K562 (cell line): ENCODE measurements around the gene RAB6B. TPM values are rescaled to one million over a fixed set of nuclear protein-coding genes. Genes with fewer than 3 reads are reported as not detected.
A peak's percentile ranks its signal among the peaks of the same experiment; 100 is the strongest.

Experiments
- ATAC-seq: fragments of 200-7000 bp; cut with Tn5 transposase; 3 replicates; pipeline ENCODE4 v1.9.1; 2020; ENCODE audit warnings: moderate library complexity
- BruUV-seq: library from RNA; stranded (reverse); fragments of 400-500 nt; replicated peaks from 2 replicates; lab custom pipeline; 2021; lab: Mats Ljungman, UMichigan
- CTCF ChIA-PET: fragments of 300-600 bp; formaldehyde crosslinking; extraction: SDS; loops from one replicate; lab custom pipeline; 2021; ENCODE audit warnings: low intra/inter-chr PET ratio; lab: Yijun Ruan, JAX
- POLR2A ChIA-PET: fragments of 300-600, 350-650 bp; sonication (Branson Sonifier 250); formaldehyde crosslinking; extraction: SDS; loops from one replicate; lab custom pipeline; 2021; ENCODE audit warnings: antibody characterized with exemption, inconsistent platforms; lab: Yijun Ruan, JAX
- DNase-seq, 4 experiments: peaks; one replicate each; pipeline versions ENCODE4 v3.0.0 to v3.0.0-alpha.2; 2011 to 2018; ENCODE audit warnings: low spot score in 3 of 4, mixed read lengths in 3 of 4; ENCODE audit errors: extremely low read depth in 1 of 4
- FAIRE-seq: peaks from 2 replicates; lab custom pipeline; 2011; peaks lifted over from hg19 to GRCh38; lab: Jason Lieb, UNC
- H2AFZ ChIP-seq: 2 replicates; pipeline ENCODE4 v1.6.0; 2011; ENCODE audit warnings: low read depth, low read length, control low read depth, inconsistent platforms
- H3K27ac ChIP-seq: fragments of 200-600 bp; 3 replicates; pipeline ENCODE4 v1.8.0; 2011; ENCODE audit warnings: low read depth, mild to moderate bottlenecking, control low read depth, inconsistent platforms, low read length, moderate library complexity, mixed read lengths; ENCODE audit errors: extremely low read depth
- H3K27me3 ChIP-seq, 2 experiments: fragments of 300-600 bp in 1 of 2; 2 replicates in 1 of 2; 3 replicates in 1 of 2; pipeline versions ENCODE4 v1.6.0 to v1.8.0; 2011; ENCODE audit warnings: inconsistent platforms in 2 of 2, low read length in 2 of 2, mild to moderate bottlenecking in 1 of 2, mixed read lengths in 1 of 2, moderate library complexity in 1 of 2; ENCODE audit not compliant: control insufficient read depth in 2 of 2, insufficient read depth in 2 of 2
- H3K36me3 ChIP-seq: fragments of 300-600 bp; 3 replicates; pipeline ENCODE4 v1.8.0; 2011; ENCODE audit warnings: mild to moderate bottlenecking, low read length, inconsistent platforms; ENCODE audit not compliant: control insufficient read depth, insufficient read depth
- H3K4me1 ChIP-seq, 2 experiments: fragments of 200-600 bp in 1 of 2; replicated peaks in 1 of 2; 2 replicates in 1 of 2; 3 replicates in 1 of 2; pipeline versions ENCODE4 v1.5.1 to v1.8.0; 2011; ENCODE audit warnings: inconsistent platforms in 2 of 2, low read length in 2 of 2, mild to moderate bottlenecking in 1 of 2, mixed read lengths in 1 of 2, moderate library complexity in 1 of 2; ENCODE audit not compliant: control insufficient read depth in 2 of 2, insufficient read depth in 2 of 2
- H3K4me2 ChIP-seq: 2 replicates; pipeline ENCODE4 v1.6.1; 2011; ENCODE audit warnings: low read length, control low read depth, inconsistent platforms, mixed read lengths; ENCODE audit not compliant: insufficient read depth
- H3K4me3 ChIP-seq: fragments of 200-600 bp; sonication (generic), shearing (Covaris generic); 2 replicates; pipeline ENCODE4 v1.5.1; 2016; ENCODE audit warnings: control low read depth, inconsistent platforms
- H3K79me2 ChIP-seq: fragments of 200-600 bp; 3 replicates; pipeline ENCODE4 v1.8.0; 2011; ENCODE audit warnings: low read length, inconsistent platforms; ENCODE audit not compliant: control insufficient read depth, insufficient read depth
- H3K9ac ChIP-seq, 2 experiments: 2 replicates each; pipeline versions ENCODE4 v1.6.0 to v1.6.1; 2011; ENCODE audit warnings: low read depth in 2 of 2, low read length in 2 of 2, control low read depth in 1 of 2, inconsistent platforms in 1 of 2, mild to moderate bottlenecking in 1 of 2, mixed read lengths in 1 of 2; ENCODE audit not compliant: insufficient read depth in 1 of 2
- H3K9me1 ChIP-seq: one replicate; pipeline ENCODE4 v1.6.0; 2011; ENCODE audit warnings: inconsistent platforms, mild to moderate bottlenecking, low read length, moderate library complexity; ENCODE audit not compliant: control insufficient read depth, insufficient read depth
- H3K9me3 ChIP-seq: replicated peaks from 2 replicates; pipeline ENCODE4 v1.5.1; 2011; ENCODE audit warnings: low read depth, low read length, inconsistent platforms; ENCODE audit not compliant: control insufficient read depth, insufficient read depth
- H4K20me1 ChIP-seq: replicated peaks from 2 replicates; pipeline ENCODE4 v1.6.1; 2011; ENCODE audit warnings: low read length, inconsistent platforms, mixed read lengths; ENCODE audit not compliant: control insufficient read depth, insufficient read depth
- BRD4 ChIP-seq: fragments of 200-600 bp; sonication (generic); IDR thresholded peaks from 2 replicates; pipeline ENCODE4 v1.6.1; 2017; ENCODE audit warnings: inconsistent platforms
- FOS ChIP-seq: IDR thresholded peaks from 3 replicates; pipeline ENCODE4 v1.6.1; 2011; ENCODE audit not compliant: insufficient read length; ENCODE audit errors: extremely low read depth
- HMGN3 ChIP-seq: IDR thresholded peaks from 2 replicates; pipeline ENCODE4 v1.6.1; 2011; ENCODE audit warnings: borderline replicate concordance, low read depth, mild to moderate bottlenecking, mixed read lengths, low read length; ENCODE audit not compliant: insufficient read length; ENCODE audit errors: extremely low read depth
- HMGXB4 ChIP-seq: sonication (generic); formaldehyde crosslinking; IDR thresholded peaks from 2 replicates; pipeline ENCODE4 v1.8.1; 2023; ENCODE audit warnings: mild to moderate bottlenecking, missing genetic modification reagents
- HNRNPH1 ChIP-seq: fragments of 200-400 bp; formaldehyde crosslinking; optimal IDR thresholded peaks from 2 replicates; pipeline ENCODE3; 2017; ENCODE audit warnings: low read depth, mild to moderate bottlenecking, low read length, moderate library complexity
- ILK ChIP-seq: fragments of 450-650 bp; IDR thresholded peaks from 2 replicates; pipeline ENCODE4 v1.6.1; 2016; ENCODE audit warnings: missing genetic modification characterization, low read depth, mild to moderate bottlenecking, missing compliant biosample characterization, moderate library complexity, borderline replicate concordance
- MYNN ChIP-seq, 2 experiments: sonication (generic); formaldehyde crosslinking in 1 of 2; IDR thresholded peaks; 2 replicates each; pipeline versions ENCODE4 v1.5.0 to v1.6.1; 2016 to 2020; ENCODE audit warnings: antibody characterized with exemption in 1 of 2, missing genetic modification reagents in 1 of 2
- NKRF ChIP-seq: fragments of 450-650 bp; IDR thresholded peaks from 2 replicates; pipeline ENCODE4 v1.6.1; 2016; ENCODE audit warnings: borderline replicate concordance
- PCBP1 ChIP-seq: fragments of 200-400 bp; formaldehyde crosslinking; IDR thresholded peaks from 2 replicates; pipeline ENCODE4 v1.6.1; 2018; ENCODE audit warnings: mild to moderate bottlenecking, low read depth, low read length; ENCODE audit not compliant: poor library complexity, severe bottlenecking
- RAD21 ChIP-seq, 2 experiments: fragments of 250-450 bp in 1 of 2; fragments of 450-650 bp in 1 of 2; sonication (Bioruptor Pico) in 1 of 2; formaldehyde crosslinking in 1 of 2; IDR thresholded peaks in 1 of 2; conservative IDR thresholded peaks in 1 of 2; 2 replicates each; pipeline versions ENCODE4 v1.4.0 to v1.8.0; 2020 to 2022; ENCODE audit warnings: mild to moderate bottlenecking in 2 of 2, moderate library complexity in 1 of 2
- SMC3 ChIP-seq: conservative IDR thresholded peaks from 2 replicates; pipeline ENCODE4 v1.6.1; 2011; ENCODE audit warnings: low read depth, low read length, improper control_type of control experiment; ENCODE audit not compliant: insufficient read depth
- SREBF2 ChIP-seq: sonication (generic); formaldehyde crosslinking; IDR thresholded peaks from 2 replicates; pipeline ENCODE4 v1.4.0; 2020; ENCODE audit warnings: mild to moderate bottlenecking, missing genetic modification reagents
- TAL1 ChIP-seq: fragments of 450-650 bp; IDR thresholded peaks from 2 replicates; pipeline ENCODE4 v1.6.1; 2016; ENCODE audit warnings: mild to moderate bottlenecking
- U2AF2 ChIP-seq: fragments of 200-400 bp; formaldehyde crosslinking; optimal IDR thresholded peaks from 2 replicates; pipeline ENCODE3; 2017; ENCODE audit warnings: low read depth, mild to moderate bottlenecking, low read length
- ZNF354B ChIP-seq: fragments of 250-450 bp; sonication (Bioruptor Pico); IDR thresholded peaks from 2 replicates; pipeline ENCODE4 v1.4.0; 2020
- ZNF583 ChIP-seq: fragments of 250-450 bp; sonication (Bioruptor Pico); IDR thresholded peaks from 2 replicates; pipeline ENCODE4 v1.4.0; 2020
- ZNF696 ChIP-seq: fragments of 250-450 bp; sonication (Bioruptor Pico); conservative IDR thresholded peaks from 2 replicates; pipeline ENCODE4 v1.4.0; 2020; ENCODE audit warnings: mild to moderate bottlenecking, moderate library complexity
- WGBS: fragments of 100-300 bp; shearing (Covaris generic); methylation state at CpG from one replicate; pipeline ENCODE4 v1.1.6; 2016; ENCODE audit warnings: low coverage, mixed read lengths; ENCODE audit not compliant: insufficient coverage; ENCODE audit errors: missing lambda C conversion rate; 5-methylcytosine and 5-hydroxymethylcytosine counted together
- in situ Hi-C: fragments of 300-500 bp; cut with MboI; formaldehyde crosslinking; loops from 4 replicates; pipeline ENCODE4 v1.15.0; 2018; ENCODE audit warnings: inconsistent platforms, mixed read lengths
- intact Hi-C: fragments of 100-400 bp; cut with micrococcal nuclease; formaldehyde crosslinking; loops from 2 replicates; pipeline ENCODE4 v1.14.2; 2022
- polyA plus RNA-seq, 8 experiments: library from polyadenylated mRNA; depleted of rRNA in 4 of 8; stranded (reverse) in 5 of 8; unstranded in 3 of 8; fragments of >200 nt; fragmentation: Nextera tagmentation in 2 of 8; fragmentation: Illumina TruSeq in 1 of 8; extraction: Ambion mirVana in 2 of 8; extraction: Trizol in 1 of 8; gene quantifications; 2 replicates each; pipeline versions ENCODE4 v1.2.1 to v1.2.3, GENCODE V29; 2011 to 2014; ENCODE audit warnings: inconsistent platforms in 1 of 8, missing spikeins in 1 of 8
- total RNA-seq, 7 experiments: library from RNA; depleted of rRNA in 6 of 7; stranded (reverse); fragments of >200 nt in 6 of 7; fragmentation: Illumina TruSeq in 2 of 7; extraction: Trizol in 2 of 7; gene quantifications; 2 replicates each; pipeline versions ENCODE4 v1.2.1 to v1.2.3, GENCODE V29; 2011 to 2021; ENCODE audit warnings: low replicate concordance in 1 of 7

Gene RAB6B
- total and polyA plus RNA-seq, 9 of the 15 experiments (the other 6 are each of a cell fraction or from before 2014, with no cell fraction given): 0.60 to 18.1 (median 1.5) TPM

GRCh38 chr3:133930341-133930933, 34.8 kb upstream of the RAB6B start:
- DNase-seq (peak; percentile 26 to 53 (median 33)), ATAC-seq (peak; percentile 48; the same call in 2 of the 3 replicates), FAIRE-seq (peak; percentile 71)
- H2AFZ ChIP-seq: no peak overlapping the region
- no peak overlapping the region for H3K4me2 ChIP-seq
- BruUV-seq: no TSS peak
- ChIA-PET CTCF (interaction anchor here (0.5 to 3.3 kb wide), 4 partner anchors 108 to 543 kb away, joined by 4 to 13 read pairs (median 5); no protein-coding TSS in a partner anchor), POLR2A (interaction anchor here (0.6 to 1.0 kb wide), 2 partner anchors 100 to 281 kb away, joined by 3 read pairs; no protein-coding TSS in a partner anchor)
- intact Hi-C loops: loop anchor here (1.0 to 10.0 kb wide), 4 partner anchors 109 to 447 kb away; no protein-coding TSS in a partner anchor
- H3K9me1 ChIP-seq: no peaks in the 10 kb centered on the region
- no peaks in the 10 kb centered on the region for H3K9me3 ChIP-seq
- H4K20me1 ChIP-seq: no peaks in the 10 kb centered on the region; the same call in 1 of the 2 replicates
- no peak overlapping the region for H3K9ac ChIP-seq
- H3K4me1 ChIP-seq: peaks cover 0 to 16% of the 10 kb centered on the region in 2 experiments; a peak in 3 of 5 replicates
- H3K79me2 ChIP-seq: no peaks in the 10 kb centered on the region
- in situ Hi-C loops: no loop called here
- no peak overlapping the region for H3K4me3 ChIP-seq
- H3K36me3 ChIP-seq: no peaks in the 10 kb centered on the region
- 5% methylated on average over 1 of the region's 1 CpG for WGBS
- peaks cover 3 to 45% of the 10 kb centered on the region in 2 experiments; a peak in 4 of 5 replicates for H3K27me3 ChIP-seq
- H3K27ac ChIP-seq: no peak overlapping the region
- TF ChIP-seq FOS (no peak), SMC3 (0 out of 2 replicates have a peak, but pooled peaks have one; percentile 31), ILK (no peak), ZNF354B (CRISPR knock-in tag) (no peak), PCBP1 (no peak), RAD21 (CRISPR knock-in tag; conservative IDR thresholded peaks at IDR 0.05 in 1 of 2, IDR thresholded peaks at IDR 0.05 in 1 of 2) (peak; percentile 63 to 84), ZNF696 (no peak), MYNN (IDR thresholded peaks at IDR 0.05) (no peak), MYNN (CRISPR knock-in tag; IDR thresholded peaks at IDR 0.05) (no peak), BRD4 (no peak), ZNF583 (no peak), SREBF2 (CRISPR knock-in tag) (no peak), U2AF2 (no peak), HMGN3 (no peak), HNRNPH1 (no peak), HMGXB4 (CRISPR knock-in tag) (no peak), TAL1 (no peak), NKRF (no peak)
